22Rv1 (cell line): ENCODE measurements around the gene NFATC3.

Source experiments
- H3K27ac ChIP-seq: fragments of 450-650 bp; 2 replicates; pipeline ENCODE4 v1.5.1; 2017
- ZFX ChIP-seq: fragments of 450-650 bp; IDR thresholded peaks from 2 replicates; pipeline ENCODE4 v1.6.1; 2017; ENCODE audit warnings: antibody characterized with exemption, borderline replicate concordance
- TF ChIP-seq, protein P1 (sequence below): fragments of 450-650 bp; IDR thresholded peaks from 2 replicates; pipeline ENCODE4 v1.5.1; 2017; ENCODE audit warnings: mild to moderate bottlenecking

NFATC3 gene

DNA sequence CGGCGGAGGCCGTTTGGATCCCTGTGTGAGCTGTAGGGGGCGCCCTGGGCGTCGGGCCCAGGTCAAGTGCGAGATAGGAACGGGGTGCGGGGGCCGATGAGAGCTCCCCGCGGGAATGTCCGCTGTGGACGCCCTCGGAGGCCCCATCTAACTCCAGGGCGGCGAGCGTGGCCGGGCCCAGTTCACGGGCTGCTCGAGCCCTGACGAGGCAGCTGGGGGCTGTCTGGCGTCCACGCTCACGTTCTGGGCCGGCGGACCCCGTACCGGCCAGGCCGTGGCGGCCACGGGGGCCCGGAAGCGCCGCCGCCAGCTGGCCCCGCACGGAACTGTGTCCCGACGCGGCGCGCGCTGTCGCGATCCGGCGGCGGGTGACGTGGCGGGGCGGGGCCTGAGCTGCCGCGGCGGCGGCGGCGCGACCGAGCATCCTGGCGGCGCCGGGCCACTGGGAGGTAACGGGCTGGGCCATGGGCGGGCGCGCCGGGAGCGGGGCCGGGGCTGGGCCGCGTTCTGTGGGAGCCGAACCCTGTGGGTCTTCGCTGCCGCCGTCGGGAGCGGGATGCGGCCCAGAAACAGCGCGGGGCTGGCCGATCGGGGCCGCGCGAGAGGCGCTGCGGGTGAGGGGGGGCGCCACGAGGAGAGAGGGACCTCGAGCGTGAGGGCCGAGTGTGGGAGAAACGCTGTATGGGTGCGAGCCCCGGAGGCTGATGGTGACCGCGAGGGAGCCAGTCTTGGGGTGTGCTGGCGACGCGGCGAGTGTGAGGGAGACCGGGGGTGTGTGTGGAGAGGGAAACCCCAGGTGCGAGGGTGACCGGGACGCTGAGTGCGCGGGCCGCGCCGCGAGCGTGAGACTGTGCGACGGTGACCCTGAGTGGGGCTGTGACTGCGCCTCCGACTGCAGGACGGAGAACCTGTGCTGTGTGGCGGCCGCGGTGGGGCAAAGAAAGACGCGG lies 179.2 kb downstream of the NFATC3 start, which contains the start of gene SLC7A6:
Gene SLC7A6, plus strand, starts transcription at position 399 of the 950 bp plus-strand sequence. CDS start 10,201 bp downstream, outside the sequence.
- peak within 1 kb of the TSS; percentile 35; the same call in 1 of the 2 replicates for H3K27ac ChIP-seq
- TF ChIP-seq, protein P1, sequence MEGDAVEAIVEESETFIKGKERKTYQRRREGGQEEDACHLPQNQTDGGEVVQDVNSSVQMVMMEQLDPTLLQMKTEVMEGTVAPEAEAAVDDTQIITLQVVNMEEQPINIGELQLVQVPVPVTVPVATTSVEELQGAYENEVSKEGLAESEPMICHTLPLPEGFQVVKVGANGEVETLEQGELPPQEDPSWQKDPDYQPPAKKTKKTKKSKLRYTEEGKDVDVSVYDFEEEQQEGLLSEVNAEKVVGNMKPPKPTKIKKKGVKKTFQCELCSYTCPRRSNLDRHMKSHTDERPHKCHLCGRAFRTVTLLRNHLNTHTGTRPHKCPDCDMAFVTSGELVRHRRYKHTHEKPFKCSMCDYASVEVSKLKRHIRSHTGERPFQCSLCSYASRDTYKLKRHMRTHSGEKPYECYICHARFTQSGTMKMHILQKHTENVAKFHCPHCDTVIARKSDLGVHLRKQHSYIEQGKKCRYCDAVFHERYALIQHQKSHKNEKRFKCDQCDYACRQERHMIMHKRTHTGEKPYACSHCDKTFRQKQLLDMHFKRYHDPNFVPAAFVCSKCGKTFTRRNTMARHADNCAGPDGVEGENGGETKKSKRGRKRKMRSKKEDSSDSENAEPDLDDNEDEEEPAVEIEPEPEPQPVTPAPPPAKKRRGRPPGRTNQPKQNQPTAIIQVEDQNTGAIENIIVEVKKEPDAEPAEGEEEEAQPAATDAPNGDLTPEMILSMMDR: peak; percentile 78
- TF ChIP-seq ZFX: no peak

DNA sequence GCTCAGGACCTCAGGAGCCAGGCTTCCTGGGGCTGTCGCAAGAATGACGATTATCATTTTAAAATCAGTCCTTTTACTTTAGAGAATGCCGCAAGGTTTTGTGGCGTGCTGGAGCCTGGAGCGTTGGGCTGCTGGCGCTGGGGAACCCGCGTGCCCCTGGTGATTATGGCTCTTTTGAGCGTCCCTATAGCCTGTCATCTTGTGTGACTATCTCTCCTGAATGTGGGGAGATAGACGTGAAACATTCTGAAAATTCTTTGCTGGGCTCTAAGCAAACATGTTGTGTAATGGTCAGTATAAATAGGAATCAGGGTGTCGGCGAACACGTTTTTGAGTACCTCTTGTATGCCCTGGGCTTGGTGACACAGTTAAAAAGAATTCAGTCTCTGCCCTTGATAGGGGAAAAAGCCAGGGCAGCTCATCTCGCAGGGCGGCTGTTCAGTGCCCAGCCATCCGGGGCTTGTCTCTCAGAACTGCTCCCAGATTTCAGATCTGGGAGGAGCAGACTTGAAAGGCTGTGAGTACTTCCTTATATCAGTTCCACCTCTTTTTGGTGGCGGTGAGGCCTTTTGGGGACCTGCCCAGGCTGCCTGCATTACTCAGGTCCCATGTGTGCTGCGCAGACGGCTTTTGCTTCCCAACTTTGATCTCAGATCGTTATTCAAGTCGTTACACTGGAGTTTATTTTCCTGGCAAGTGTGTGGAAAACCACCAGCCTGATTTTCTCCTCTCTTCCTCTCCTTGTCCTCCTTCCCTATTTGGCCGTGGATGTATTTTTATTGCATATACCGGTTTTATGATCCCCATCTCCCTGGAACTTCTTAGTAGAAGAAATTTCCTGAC lies 180.1 kb downstream of the NFATC3 start:
- 0 out of 2 replicates have a peak overlapping the region, but pooled peaks have one; percentile 35 for H3K27ac ChIP-seq
- no peak for TF ChIP-seq ZFX
- TF ChIP-seq, protein P1: no peak

DNA sequence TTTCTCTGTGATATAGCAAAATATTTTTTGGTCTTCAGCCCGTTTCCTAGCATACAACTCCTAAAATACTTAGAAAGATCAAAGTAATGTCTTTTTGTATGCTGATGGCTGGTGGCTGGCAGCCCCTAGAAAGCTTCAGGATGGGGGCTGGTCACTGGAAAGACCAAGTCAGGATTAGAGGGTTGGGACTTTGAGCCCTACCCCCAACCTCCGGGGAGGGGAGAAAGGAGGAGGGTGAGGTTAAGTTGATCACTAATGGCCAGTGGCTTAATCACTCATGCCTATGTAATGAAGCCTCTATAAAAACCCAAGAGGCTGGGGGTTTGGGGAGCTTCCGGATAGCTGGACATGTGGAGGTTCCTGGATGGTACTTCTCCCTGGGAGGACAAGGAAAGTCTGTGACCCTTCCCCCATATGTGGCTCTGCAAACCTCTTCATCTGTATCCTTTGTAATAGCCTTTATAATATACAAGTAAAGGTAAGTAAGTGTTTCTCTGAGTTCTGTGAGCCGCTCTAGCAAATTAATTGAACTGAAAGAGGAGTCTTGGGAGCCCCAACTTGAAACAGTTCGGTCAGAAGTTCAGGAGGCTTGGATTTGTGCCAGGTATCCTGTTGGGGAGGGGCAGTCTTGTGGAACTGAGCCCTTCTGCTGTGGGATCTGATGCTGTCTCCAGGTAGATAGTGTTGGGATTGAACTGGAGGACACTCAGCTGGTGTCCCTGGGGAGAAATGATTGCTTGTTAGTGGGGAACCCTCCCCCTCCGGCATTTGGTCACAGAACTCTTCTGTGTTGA lies 182.6 kb downstream of the NFATC3 start:
- no peak for TF ChIP-seq ZFX
- TF ChIP-seq, protein P1: no peak
- no peak overlapping the region for H3K27ac ChIP-seq

DNA sequence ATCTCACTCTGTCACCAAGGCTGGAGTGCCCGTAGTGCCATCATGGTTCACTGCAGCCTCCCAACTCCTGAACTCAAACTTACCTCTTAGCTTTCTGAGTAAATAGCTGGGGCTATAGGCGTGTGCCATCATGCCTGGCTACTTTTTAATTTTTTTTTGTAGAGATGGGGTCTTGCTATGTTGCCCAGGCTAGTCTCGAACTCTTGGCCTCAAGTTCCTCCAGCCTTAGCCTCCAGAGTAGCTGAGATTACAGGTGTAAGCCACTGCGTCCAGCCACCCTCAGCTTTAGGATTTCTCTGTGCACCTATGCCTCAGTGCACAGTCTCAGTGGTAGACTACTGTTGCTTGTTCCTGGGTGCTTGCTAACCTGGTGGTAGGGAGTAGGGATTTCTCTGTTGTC lies 184.6 kb downstream of the NFATC3 start:
- H3K27ac ChIP-seq: no peak overlapping the region

DNA sequence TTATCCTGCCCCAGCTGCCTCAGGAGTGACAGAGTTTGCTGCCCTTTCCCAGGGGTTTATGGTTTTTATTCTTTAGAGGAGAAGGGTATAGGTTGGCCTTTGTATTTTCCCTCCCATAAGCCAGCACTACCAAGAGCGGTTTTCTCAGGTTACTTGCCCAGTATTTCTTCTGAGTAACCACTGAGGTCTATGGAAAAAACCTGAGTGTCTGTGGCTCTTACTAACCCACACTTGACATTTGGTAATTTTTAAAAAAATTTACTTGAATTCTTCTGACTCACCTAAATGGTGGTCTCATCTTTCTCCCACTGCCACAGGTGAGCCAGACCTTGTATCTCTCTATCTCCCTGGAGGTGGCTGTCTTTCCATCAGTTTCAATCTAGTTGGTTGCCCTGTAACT lies 185.2 kb downstream of the NFATC3 start:
- TF ChIP-seq, protein P1: no peak
- TF ChIP-seq ZFX: no peak

More for the DNA sequence above, 184.6 kb downstream of the NFATC3 start:
- TF ChIP-seq ZFX: no peak
- TF ChIP-seq, protein P1: no peak

DNA sequence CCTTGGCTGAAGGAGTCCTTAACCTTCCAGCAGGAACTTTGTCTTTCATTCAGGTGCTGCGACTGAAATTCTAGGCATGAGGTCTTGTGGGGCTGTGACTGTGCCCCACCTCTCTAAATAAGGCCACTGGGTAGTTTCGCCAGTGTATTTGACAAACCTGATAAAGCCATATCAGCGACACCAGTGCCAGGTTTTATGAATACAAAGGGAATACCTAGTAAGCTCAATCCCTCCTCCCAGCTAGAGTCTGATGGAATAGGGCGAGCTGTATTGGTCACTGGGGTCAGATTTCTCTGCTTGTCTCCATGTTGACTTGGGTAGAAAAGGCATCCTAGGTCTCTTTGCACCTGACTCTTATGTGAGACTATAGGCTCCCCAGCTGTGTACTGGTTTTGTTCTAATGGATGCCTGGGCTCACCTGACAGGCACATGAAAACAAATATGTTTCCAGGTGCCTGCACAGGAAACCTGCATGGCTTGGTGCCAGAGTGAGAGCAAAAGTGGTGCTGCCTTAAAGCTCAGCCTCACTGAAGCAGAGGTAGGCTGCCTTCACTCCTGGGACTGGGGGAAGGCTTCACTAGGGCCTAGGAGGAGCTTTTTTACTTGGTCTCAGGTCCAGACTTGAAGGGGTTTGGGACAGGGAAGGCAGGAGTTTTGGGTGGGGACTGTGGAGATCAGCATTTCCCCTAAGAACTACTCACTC lies 187.5 kb downstream of the NFATC3 start:
- TF ChIP-seq, protein P1: no peak
- no peak for TF ChIP-seq ZFX
- no peak overlapping the region for H3K27ac ChIP-seq

More for the DNA sequence above, 185.2 kb downstream of the NFATC3 start:
- no peak overlapping the region for H3K27ac ChIP-seq
